Motor neuron (in vitro differentiated cells): ENCODE measurements around the gene ATP8A2. TPM values are rescaled to one million over a fixed set of nuclear protein-coding genes. Genes with fewer than 3 reads are reported as not detected.

Source experiments
- ATAC-seq, 8 experiments: fragments of 200-7000 bp; cut with Tn5 transposase; replicated peaks in 6 of 8; 2 replicates each; pipeline ENCODE4 v1.8.0; 2021; ENCODE audit warnings: mild to moderate bottlenecking in 8 of 8, moderate library complexity in 8 of 8
- H3K27ac ChIP-seq, 2 donors: fragments of 250-450 bp; sonication (Bioruptor Pico); 2 replicates each; pipeline ENCODE4 v1.9.0; 2021; ENCODE audit warnings: antibody characterized with exemption in 2 of 2, mild to moderate bottlenecking in 2 of 2, moderate library complexity in 1 of 2
- H3K4me1 ChIP-seq, 2 donors: fragments of 250-450 bp; sonication (Bioruptor Pico); replicated peaks in 1 of 2; 2 replicates each; pipeline ENCODE4 v1.6.1; 2021; ENCODE audit warnings: antibody characterized with exemption in 2 of 2, mild to moderate bottlenecking in 2 of 2, moderate library complexity in 1 of 2
- H3K4me3 ChIP-seq, 5 donors: fragments of 250-450 bp; sonication (Bioruptor Pico); 2 replicates each; pipeline ENCODE4 v1.9.0; 2021; ENCODE audit warnings: antibody characterized with exemption in 5 of 5, mild to moderate bottlenecking in 5 of 5, moderate library complexity in 4 of 5
- WGBS, 10 experiments: fragments of 450-650 bp; shearing (Covaris generic); methylation state at CpG; one replicate each; pipeline ENCODE4 v1.0.0; 2022; 5-methylcytosine and 5-hydroxymethylcytosine counted together
- in situ Hi-C, 9 experiments: fragments of 400-800 bp; cut with MboI; loops; one replicate each; pipeline ENCODE4 v1.15.0; 2021; ENCODE audit warnings: low sequenced_read_pairs in 9 of 9, low pct_unique_long_range_greater_than_20kb in 2 of 9; ENCODE audit not compliant: unreplicated experiment in 9 of 9
- total RNA-seq, 8 experiments: library from RNA; unstranded; fragments of 300-600 nt; gene quantifications; 2 replicates each; pipeline versions ENCODE4 v1.2.3 to v1.2.4, GENCODE V29; 2022

The ATP8A2 gene
- total RNA-seq, 8 experiments from 2014 or later, result 0.10 to 13.8 (median 6.7) TPM

- ATAC-seq, result peak in 2 of 8 experiments; percentile 43
- in situ Hi-C loops, result no loop called here
- Histone ChIP-seq H3K27ac (no peak overlapping the region), H3K4me3 (no peak overlapping the region), H3K4me1 (no peaks in the 10 kb centered on the region)
- 39 to 89% (median 77%) methylated on average over 2 to 8 of the region's 9 CpGs; no CpG with 5 or more reads in 3 of the 10 experiments for WGBS, 10 experiments
Observed at GRCh38 chr13:25922376-25922775, 550.6 kb downstream of the ATP8A2 start.

GRCh38 chr13:25923217-25924085, 551.7 kb downstream of the ATP8A2 start:
- ATAC-seq, result no peak
- peaks cover 6 to 10% of the 10 kb centered on the region in 2 donors for H3K4me1 ChIP-seq
- 17 to 90% (median 75%) methylated on average over 1 to 5 of the region's 5 CpGs for WGBS, 10 experiments
- H3K4me3 ChIP-seq, result no peak overlapping the region
- H3K27ac ChIP-seq, result no peak overlapping the region
- in situ Hi-C loops, result no loop called here

GRCh38 chr13:25927363-25927762, 555.6 kb downstream of the ATP8A2 start:
- Histone ChIP-seq H3K4me3 (no peak overlapping the region), H3K4me1 (peaks cover 10 to 12% of the 10 kb centered on the region in 2 donors), H3K27ac (no peak overlapping the region)
- ATAC-seq, result no peak
- WGBS, 10 experiments, result 0 to 90% (median 49%) methylated on average over 1 to 6 of the region's 6 CpGs
- in situ Hi-C loops, result no loop called here

DNA sequence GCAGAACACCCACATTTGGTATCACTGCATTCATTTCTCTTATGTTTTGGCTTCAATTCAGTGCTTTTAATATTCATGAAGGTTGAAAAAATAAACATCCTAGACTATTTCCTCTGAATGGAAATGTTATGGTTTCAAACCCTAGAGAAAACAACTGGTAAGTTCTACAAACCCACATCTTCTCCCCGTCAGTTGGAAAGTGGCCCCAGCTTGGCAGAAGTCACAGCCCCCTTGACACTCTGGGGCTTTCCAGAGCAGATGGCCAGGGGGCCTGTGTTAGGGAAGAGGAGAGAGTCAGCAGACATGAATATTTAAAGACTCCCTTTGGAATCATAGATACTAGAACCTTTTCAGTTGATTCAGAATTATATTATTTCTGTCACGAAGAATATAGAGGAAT, 556.2 kb downstream of the ATP8A2 start:
- 11 to 100% (median 80%) methylated on average over 1 to 2 of the region's 2 CpGs; no CpG with 5 or more reads in 1 of the 10 experiments for WGBS, 10 experiments
- Histone ChIP-seq H3K27ac (no peak overlapping the region), H3K4me3 (no peak overlapping the region), H3K4me1 (peaks cover 10 to 12% of the 10 kb centered on the region in 2 donors)
- ATAC-seq, result peak in 3 of 8 experiments; percentile 59 to 83 (median 63)
- in situ Hi-C loops, result no loop called here

DNA sequence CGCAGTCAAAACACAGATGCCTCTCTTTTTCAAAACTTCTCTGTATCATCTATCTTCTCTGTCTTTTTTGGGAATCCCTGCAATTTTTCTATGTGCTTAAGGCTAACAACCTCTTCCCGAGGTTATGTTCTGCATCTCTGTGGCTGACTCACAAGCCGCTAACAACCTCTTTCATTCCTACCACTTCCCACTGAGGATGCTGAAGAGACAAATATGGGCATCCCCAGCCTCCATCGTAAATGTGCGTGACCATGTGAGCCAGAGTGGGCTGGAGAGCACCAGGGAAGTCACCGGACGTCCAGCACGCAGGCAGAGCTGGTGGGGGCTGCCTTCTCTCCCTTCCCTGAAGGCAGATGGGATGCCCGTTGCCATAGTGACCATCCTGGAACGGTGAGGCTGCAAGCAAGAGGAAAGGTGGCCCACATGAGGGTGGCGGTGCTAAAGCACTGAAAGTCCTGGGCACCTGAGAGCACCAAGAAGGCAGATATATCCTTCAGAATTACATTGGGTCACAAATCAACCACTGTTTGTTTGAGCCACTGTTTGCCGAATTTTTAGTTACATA, 557.2 kb downstream of the ATP8A2 start:
- peaks cover 10 to 12% of the 10 kb centered on the region in 2 donors for H3K4me1 ChIP-seq
- no peak overlapping the region for H3K4me3 ChIP-seq
- in situ Hi-C loops, result no loop called here
- H3K27ac ChIP-seq, result no peak overlapping the region
- ATAC-seq, result no peak
- WGBS, 10 experiments, result 26 to 94% (median 77%) methylated on average over 1 to 11 of the region's 12 CpGs; no CpG with 5 or more reads in 2 of the 10 experiments

DNA sequence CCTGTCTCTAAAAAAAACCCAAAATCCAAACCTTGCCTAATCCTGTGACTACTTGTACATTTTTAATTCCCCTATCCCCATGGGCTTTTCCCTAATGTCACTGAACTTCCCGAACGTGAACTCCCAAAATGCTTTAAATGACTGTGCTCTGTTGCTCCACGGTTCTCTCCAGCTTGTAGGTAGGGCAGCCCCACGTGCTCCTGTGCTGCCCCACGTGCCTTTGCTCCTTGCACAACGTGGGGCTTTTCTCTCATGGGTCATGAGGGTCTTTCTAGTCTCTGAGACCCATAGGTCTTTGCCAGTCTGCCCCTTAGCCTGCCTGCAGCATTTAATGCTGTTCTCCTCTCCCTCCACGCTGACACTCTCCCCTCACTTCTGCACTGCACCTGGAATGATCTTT, 558.0 kb downstream of the ATP8A2 start:
- no peak for ATAC-seq
- Histone ChIP-seq H3K4me3 (no peak overlapping the region), H3K4me1 (peaks cover 10 to 12% of the 10 kb centered on the region in 2 donors), H3K27ac (no peak overlapping the region)
- WGBS, 10 experiments, result 16 to 78% (median 50%) methylated on average over 1 to 7 of the region's 7 CpGs; no CpG with 5 or more reads in 4 of the 10 experiments
- in situ Hi-C loops, result no loop called here

DNA sequence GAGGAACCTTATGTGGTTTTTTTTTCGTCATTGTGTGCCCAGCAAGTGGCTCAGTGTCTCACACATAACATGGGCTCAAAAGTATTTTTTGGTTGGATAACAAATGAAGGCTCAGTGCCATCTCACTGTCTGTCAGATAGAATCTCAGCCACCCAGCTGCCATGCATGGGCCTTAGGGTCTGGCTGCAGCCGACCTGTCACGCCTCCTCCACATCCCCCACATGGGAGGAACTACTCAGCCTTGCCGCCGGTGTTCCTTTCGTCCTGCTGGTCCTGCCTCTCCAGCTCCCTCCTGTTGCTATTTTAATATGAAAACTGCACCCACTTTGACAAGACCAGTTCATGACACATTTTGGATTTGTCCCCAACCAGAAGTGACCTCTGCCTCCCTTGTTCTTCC, 558.9 kb downstream of the ATP8A2 start:
- no peak for ATAC-seq
- no peak overlapping the region for H3K4me3 ChIP-seq
- in situ Hi-C loops, result no loop called here
- peaks cover 10 to 12% of the 10 kb centered on the region in 2 donors for H3K4me1 ChIP-seq
- no peak overlapping the region for H3K27ac ChIP-seq
- 28 to 90% (median 72%) methylated on average over 1 to 6 of the region's 6 CpGs; no CpG with 5 or more reads in 2 of the 10 experiments for WGBS, 10 experiments

DNA sequence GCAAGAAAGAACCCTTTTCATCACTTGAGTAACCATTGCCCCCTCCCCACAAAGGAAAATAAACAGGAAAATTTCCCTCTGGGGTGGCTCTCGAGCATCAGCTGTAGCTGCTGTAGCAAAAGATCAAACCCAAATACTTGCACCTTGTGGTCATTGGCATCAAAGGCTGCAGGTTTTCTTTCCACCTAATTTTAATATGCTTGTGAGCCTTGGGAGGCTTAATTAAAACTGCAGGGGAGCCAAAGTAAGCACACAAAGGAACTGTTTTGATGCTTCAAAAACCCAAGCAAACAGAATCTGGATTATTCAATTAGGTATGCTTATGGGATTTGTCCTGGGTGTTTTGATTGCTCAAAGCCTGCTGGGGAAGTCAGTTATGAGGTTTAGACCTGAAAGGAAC, 560.6 kb downstream of the ATP8A2 start:
- WGBS, 10 experiments, result 20 to 73% (median 63%) methylated on average over 1 of the region's 1 CpG; no CpG with 5 or more reads in 7 of the 10 experiments
- H3K27ac ChIP-seq, result no peak overlapping the region
- peaks cover 10 to 12% of the 10 kb centered on the region in 2 donors for H3K4me1 ChIP-seq
- H3K4me3 ChIP-seq, result no peak overlapping the region
- no peak for ATAC-seq
- in situ Hi-C loops, result no loop called here

GRCh38 chr13:25933520-25933919, 561.7 kb downstream of the ATP8A2 start:
- H3K4me3 ChIP-seq, result no peak overlapping the region
- 20 to 100% (median 63%) methylated on average over 1 to 4 of the region's 4 CpGs; no CpG with 5 or more reads in 1 of the 10 experiments for WGBS, 10 experiments
- no peak for ATAC-seq
- peaks cover under 1 to 3% of the 10 kb centered on the region in 2 donors for H3K4me1 ChIP-seq
- no peak overlapping the region for H3K27ac ChIP-seq
- in situ Hi-C loops, result no loop called here

DNA sequence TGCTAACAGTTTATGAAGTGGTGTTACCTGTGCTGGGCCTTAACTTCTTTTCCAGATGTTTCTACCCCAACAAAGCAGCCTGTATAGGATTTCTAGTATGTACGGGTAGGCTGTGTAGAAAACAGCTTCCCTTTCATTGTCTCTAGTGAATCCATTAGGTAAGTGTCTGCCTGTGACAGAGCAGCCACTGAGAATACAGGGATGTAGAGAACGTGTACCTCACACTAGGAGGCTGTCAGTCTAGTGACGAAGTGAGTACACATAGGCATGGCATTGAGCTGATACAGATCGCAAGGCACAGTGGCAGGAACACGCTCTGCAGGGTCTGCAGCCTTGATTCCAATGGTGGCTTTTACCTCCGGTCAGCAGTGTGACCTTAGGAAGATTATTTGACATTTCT, 562.4 kb downstream of the ATP8A2 start:
- 67 to 100% (median 80%) methylated on average over 1 to 3 of the region's 6 CpGs; no CpG with 5 or more reads in 3 of the 10 experiments for WGBS, 10 experiments
- in situ Hi-C loops, result no loop called here
- Histone ChIP-seq H3K4me3 (no peak overlapping the region), H3K27ac (no peak overlapping the region), H3K4me1 (no peaks in the 10 kb centered on the region)
- no peak for ATAC-seq

- in situ Hi-C loops, result no loop called here
- Histone ChIP-seq H3K4me1 (no peaks in the 10 kb centered on the region), H3K4me3 (no peak overlapping the region), H3K27ac (no peak overlapping the region)
- 48 to 100% (median 77%) methylated on average over 1 to 14 of the region's 24 CpGs for WGBS, 10 experiments
- ATAC-seq, result no peak
Observed at GRCh38 chr13:25939961-25940687, 568.4 kb downstream of the ATP8A2 start.

- ATAC-seq, result no peak
- no peak overlapping the region for H3K27ac ChIP-seq
- H3K4me1 ChIP-seq, result no peaks in the 10 kb centered on the region
- WGBS, 10 experiments, result 0 to 80% (median 60%) methylated on average over 1 to 5 of the region's 5 CpGs; no CpG with 5 or more reads in 3 of the 10 experiments
- H3K4me3 ChIP-seq, result no peak overlapping the region
- in situ Hi-C loops, result no loop called here
Observed at GRCh38 chr13:25943081-25943480, 571.3 kb downstream of the ATP8A2 start.

- 36 to 92% (median 79%) methylated on average over 5 to 6 of the region's 6 CpGs; no CpG with 5 or more reads in 1 of the 10 experiments for WGBS, 10 experiments
- no peaks in the 10 kb centered on the region for H3K4me1 ChIP-seq
- in situ Hi-C loops, result no loop called here
- H3K4me3 ChIP-seq, result no peak overlapping the region
- ATAC-seq, result no peak
- no peak overlapping the region for H3K27ac ChIP-seq
Observed at GRCh38 chr13:25943658-25944057, 571.9 kb downstream of the ATP8A2 start.
